WTC11 (cell line): Measurements from ENCODE around the gene WSCD2. TPM values are rescaled to one million over a fixed set of nuclear protein-coding genes. Genes with fewer than 3 reads are reported as not detected.

ENCODE experiments used
- ATAC-seq: fragments of 200-7000 bp; cut with Tn5 transposase; 2 replicates; pipeline ENCODE4 v1.10.0; 2021; ENCODE audit warnings: mild to moderate bottlenecking, moderate library complexity
- CTCF ChIA-PET: fragments of 300-600 bp; sonication (Branson Sonifier 250); formaldehyde crosslinking; loops from one replicate; lab custom pipeline; 2021; ENCODE audit warnings: antibody characterized with exemption; lab: Charles Lee
- POLR2A ChIA-PET: fragments of 350-600 bp; sonication (Branson Sonifier 250); formaldehyde crosslinking; loops from one replicate; lab custom pipeline; 2021; ENCODE audit warnings: antibody characterized with exemption; lab: Charles Lee
- DNase-seq: peaks from one replicate; pipeline ENCODE4 v3.0.0; 2021; ENCODE audit warnings: low spot score
- H3K27ac Mint-ChIP-seq: 2 replicates; pipeline ENCODE4 v1.8.0; 2021; ENCODE audit warnings: mixed read lengths
- H3K27me3 Mint-ChIP-seq: 2 replicates; pipeline ENCODE4 v1.8.0; 2021; ENCODE audit warnings: low read depth, mild to moderate bottlenecking, moderate library complexity, mixed read lengths
- H3K36me3 Mint-ChIP-seq: 2 replicates; pipeline ENCODE4 v1.8.0; 2021; ENCODE audit warnings: mixed read lengths
- H3K4me1 Mint-ChIP-seq: 2 replicates; pipeline ENCODE4 v1.8.0; 2022; ENCODE audit warnings: mixed read lengths
- H3K4me3 Mint-ChIP-seq: 2 replicates; pipeline ENCODE4 v1.8.0; 2021; ENCODE audit warnings: mild to moderate bottlenecking, moderate library complexity, mixed read lengths
- H3K9me3 Mint-ChIP-seq: 2 replicates; pipeline ENCODE4 v1.8.0; 2021; ENCODE audit warnings: mixed read lengths
- AR ChIP-seq: fragments of 250-450 bp; sonication (Bioruptor Pico); IDR thresholded peaks from 2 replicates; pipeline ENCODE4 v1.9.0; 2021; ENCODE audit warnings: mild to moderate bottlenecking
- ATF6 ChIP-seq: sonication (generic); formaldehyde crosslinking; IDR thresholded peaks from 2 replicates; pipeline ENCODE4 v1.8.1; 2023; ENCODE audit warnings: mild to moderate bottlenecking, missing genetic modification reagents
- CREM ChIP-seq: sonication (generic); formaldehyde crosslinking; IDR thresholded peaks from 2 replicates; pipeline ENCODE4 v1.8.1; 2022; ENCODE audit warnings: mild to moderate bottlenecking, missing genetic modification reagents, moderate library complexity
- CTCF ChIP-seq: fragments of 200-600 bp; IDR thresholded peaks from 2 replicates; pipeline ENCODE4 v1.8.0; 2022; ENCODE audit warnings: antibody characterized with exemption
- ERG ChIP-seq: fragments of 250-450 bp; sonication (Bioruptor Pico); IDR thresholded peaks from 2 replicates; pipeline ENCODE4 v1.8.0; 2021; ENCODE audit warnings: mild to moderate bottlenecking
- FOXJ3 ChIP-seq: sonication (generic); formaldehyde crosslinking; IDR thresholded peaks from 2 replicates; pipeline ENCODE4 v1.9.0; 2021; ENCODE audit warnings: missing genetic modification reagents, mild to moderate bottlenecking, borderline replicate concordance
- HMGA2 ChIP-seq: fragments of 250-450 bp; sonication (Bioruptor Pico); IDR thresholded peaks from 2 replicates; pipeline ENCODE4 v1.4.0; 2021; ENCODE audit warnings: mild to moderate bottlenecking, moderate library complexity
- IRF2 ChIP-seq: sonication (generic); formaldehyde crosslinking; IDR thresholded peaks from 2 replicates; pipeline ENCODE4 v1.8.0; 2022; ENCODE audit warnings: low read depth, missing genetic modification reagents, borderline replicate concordance
- JAZF1 ChIP-seq: fragments of 250-450 bp; sonication (Bioruptor Pico); IDR thresholded peaks from 2 replicates; pipeline ENCODE4 v1.9.0; 2021; ENCODE audit warnings: moderate library complexity, mild to moderate bottlenecking, inconsistent platforms
- JUN ChIP-seq: sonication (generic); formaldehyde crosslinking; IDR thresholded peaks from 2 replicates; pipeline ENCODE4 v1.8.0; 2023; ENCODE audit warnings: mild to moderate bottlenecking, missing genetic modification reagents
- KAT7 ChIP-seq: sonication (generic); formaldehyde crosslinking; IDR thresholded peaks from 2 replicates; pipeline ENCODE4 v1.8.1; 2023; ENCODE audit warnings: missing genetic modification reagents, mild to moderate bottlenecking, borderline replicate concordance
- MXD4 ChIP-seq: fragments of 250-450 bp; sonication (Bioruptor Pico); IDR thresholded peaks from 2 replicates; pipeline ENCODE4 v1.8.0; 2021; ENCODE audit warnings: mild to moderate bottlenecking, moderate library complexity, borderline replicate concordance
- NFATC4 ChIP-seq: fragments of 250-450 bp; sonication (Bioruptor Pico); IDR thresholded peaks from 2 replicates; pipeline ENCODE4 v1.9.0; 2021; ENCODE audit warnings: mild to moderate bottlenecking
- NR1H2 ChIP-seq: sonication (generic); formaldehyde crosslinking; IDR thresholded peaks from 2 replicates; pipeline ENCODE4 v1.9.0; 2021; ENCODE audit warnings: mild to moderate bottlenecking, moderate library complexity, missing genetic modification reagents
- NR3C1 ChIP-seq: sonication (generic); formaldehyde crosslinking; conservative IDR thresholded peaks from 2 replicates; pipeline ENCODE4 v1.8.1; 2023; ENCODE audit warnings: low read depth, mild to moderate bottlenecking, missing genetic modification reagents
- OVOL2 ChIP-seq: fragments of 250-450 bp; sonication (Bioruptor Pico); IDR thresholded peaks from 2 replicates; pipeline ENCODE4 v1.9.0; 2021; ENCODE audit warnings: mild to moderate bottlenecking, borderline replicate concordance
- RORB ChIP-seq: fragments of 250-450 bp; sonication (Bioruptor Pico); IDR thresholded peaks from 2 replicates; pipeline ENCODE4 v1.9.0; 2021; ENCODE audit warnings: mild to moderate bottlenecking
- ZNF121 ChIP-seq: sonication (generic); formaldehyde crosslinking; IDR thresholded peaks from 2 replicates; pipeline ENCODE4 v1.8.0; 2023; ENCODE audit warnings: missing genetic modification reagents
- ZNF232 ChIP-seq: sonication (generic); formaldehyde crosslinking; IDR thresholded peaks from 2 replicates; pipeline ENCODE4 v1.8.0; 2022; ENCODE audit warnings: mild to moderate bottlenecking, missing genetic modification reagents
- ZNF416 ChIP-seq: fragments of 250-450 bp; sonication (Bioruptor Pico); IDR thresholded peaks from 2 replicates; pipeline ENCODE4 v1.9.0; 2021; ENCODE audit warnings: mild to moderate bottlenecking, inconsistent platforms
- ZNF532 ChIP-seq: fragments of 250-450 bp; sonication (Bioruptor Pico); IDR thresholded peaks from 2 replicates; pipeline ENCODE4 v1.9.0; 2021; ENCODE audit warnings: mild to moderate bottlenecking, borderline replicate concordance
- total RNA-seq: library from RNA; stranded (reverse); gene quantifications from 3 replicates; pipeline ENCODE4 v1.2.3, GENCODE V29; 2021

Gene WSCD2
- total RNA-seq, 1 experiment from 2014 or later: 1.1 TPM

- H3K27me3 Mint-ChIP-seq: no peaks in the 10 kb centered on the region
- H3K36me3 Mint-ChIP-seq: peaks cover 5% of the 10 kb centered on the region
- ChIA-PET CTCF (no interaction called here), POLR2A (no interaction called here)
- peaks cover 7% of the 10 kb centered on the region for H3K9me3 Mint-ChIP-seq
- no peak for TF ChIP-seq KAT7 (CRISPR knock-in tag)
- no peak for TF ChIP-seq IRF2
- TF ChIP-seq ZNF416 (CRISPR knock-in tag): no peak
- TF ChIP-seq ZNF232 (CRISPR knock-in tag): no peak
- ATAC-seq: no peak
- H3K27ac Mint-ChIP-seq: no peak overlapping the region
- H3K4me1 Mint-ChIP-seq: peaks cover 40% of the 10 kb centered on the region
- no peak overlapping the region for H3K4me3 Mint-ChIP-seq
- no peak for DNase-seq
Measured at GRCh38 chr12:108287227-108287626, 158.1 kb downstream of the WSCD2 start.

- ChIA-PET POLR2A (no interaction called here), CTCF (interaction anchor here (1.0 kb wide), 1 partner anchor 58 kb away, joined by 3 read pairs; no protein-coding TSS in a partner anchor)
- no peak for DNase-seq
- Mint-ChIP-seq H3K4me3 (no peak overlapping the region), H3K27ac (no peak overlapping the region), H3K27me3 (no peaks in the 10 kb centered on the region), H3K4me1 (peaks cover 20% of the 10 kb centered on the region), H3K36me3 (peaks cover 10% of the 10 kb centered on the region), H3K9me3 (peaks cover 11% of the 10 kb centered on the region)
- ATAC-seq: no peak
- no peak for TF ChIP-seq ZNF532 (CRISPR knock-in tag)
- no peak for TF ChIP-seq JUN (CRISPR knock-in tag)
- no peak for TF ChIP-seq JAZF1 (CRISPR knock-in tag)
- TF ChIP-seq HMGA2 (CRISPR knock-in tag): no peak
- TF ChIP-seq CREM: no peak
- no peak for TF ChIP-seq OVOL2 (CRISPR knock-in tag)
- TF ChIP-seq MXD4 (CRISPR knock-in tag): no peak
- TF ChIP-seq AR: no peak
- TF ChIP-seq RORB (CRISPR knock-in tag): no peak
- TF ChIP-seq ATF6: no peak
- no peak for TF ChIP-seq CTCF
- TF ChIP-seq ZNF121 (CRISPR knock-in tag): no peak
- TF ChIP-seq ERG (CRISPR knock-in tag): no peak
- no peak for TF ChIP-seq FOXJ3
- TF ChIP-seq NR1H2 (CRISPR knock-in tag): no peak
- no peak for TF ChIP-seq NFATC4 (CRISPR knock-in tag)
- TF ChIP-seq NR3C1 (CRISPR knock-in tag): no peak
Measured at GRCh38 chr12:108289350-108290161, 160.5 kb downstream of the WSCD2 start.
